Neural progenitor cell (in vitro differentiated cells): ENCODE data around the gene FANCC. TPM values are rescaled to one million over a fixed set of nuclear protein-coding genes. Genes with fewer than 3 reads are reported as not detected.
A peak's percentile ranks its signal among the peaks of the same experiment; 100 is the strongest.
"Not testable (repeated sequence)": the region's sequence is repeated elsewhere in the genome, so short reads cannot be mapped to it uniquely, and the experiment has no call there.

ENCODE experiments used
- DNase-seq: peaks from one replicate; pipeline ENCODE4 v3.0.0-alpha.2; 2016; ENCODE audit warnings: low spot score
- H2AFZ ChIP-seq: fragments of 200-600 bp; sonication (generic); replicated peaks from 2 replicates; pipeline ENCODE4 v1.6.1; 2016; ENCODE audit warnings: antibody characterized with exemption
- H3F3A ChIP-seq: fragments of 200-600 bp; sonication (generic); 2 replicates; pipeline ENCODE4 v1.6.1; 2016; ENCODE audit warnings: antibody characterized with exemption, low read depth
- H3K27ac ChIP-seq: fragments of 200-600 bp; sonication (generic); 2 replicates; pipeline ENCODE4 v1.5.1; 2016; ENCODE audit warnings: mild to moderate bottlenecking
- H3K27me3 ChIP-seq: fragments of 200-600 bp; sonication (generic); 2 replicates; pipeline ENCODE4 v1.6.1; 2016; ENCODE audit warnings: mild to moderate bottlenecking, moderate library complexity
- H3K36me3 ChIP-seq: fragments of 200-600 bp; sonication (generic); 2 replicates; pipeline ENCODE4 v1.5.1; 2016
- H3K4me1 ChIP-seq: fragments of 200-600 bp; sonication (generic); 2 replicates; pipeline ENCODE4 v1.6.1; 2016; ENCODE audit warnings: mixed run types
- H3K4me2 ChIP-seq: fragments of 200-600 bp; sonication (generic); 2 replicates; pipeline ENCODE4 v1.6.1; 2016
- H3K4me3 ChIP-seq: fragments of 200-600 bp; sonication (generic); 2 replicates; pipeline ENCODE4 v1.5.1; 2016
- H3K79me2 ChIP-seq: fragments of 200-600 bp; sonication (generic); 2 replicates; pipeline ENCODE4 v1.6.1; 2016; ENCODE audit warnings: low read depth
- H3K9ac ChIP-seq: fragments of 200-600 bp; sonication (generic); 2 replicates; pipeline ENCODE4 v1.6.1; 2016
- H3K9me3 ChIP-seq: fragments of 200-600 bp; sonication (generic); 2 replicates; pipeline ENCODE4 v1.5.1; 2016; ENCODE audit warnings: low read depth
- H4K20me1 ChIP-seq: fragments of 200-600 bp; sonication (generic); 2 replicates; pipeline ENCODE4 v1.6.1; 2016; ENCODE audit warnings: low read depth
- H3K27ac Mint-ChIP-seq: 3 replicates; pipeline ENCODE4 v1.8.0; 2021; ENCODE audit warnings: mixed read lengths
- H3K27me3 Mint-ChIP-seq: 2 replicates; pipeline ENCODE4 v1.8.0; 2022; ENCODE audit warnings: low read depth, mild to moderate bottlenecking, inconsistent platforms, moderate library complexity, mixed read lengths; ENCODE audit not compliant: insufficient read depth
- H3K36me3 Mint-ChIP-seq: 3 replicates; pipeline ENCODE4 v1.8.0; 2021; ENCODE audit warnings: mixed read lengths
- H3K4me1 Mint-ChIP-seq: 3 replicates; pipeline ENCODE4 v1.8.0; 2021; ENCODE audit warnings: mixed read lengths
- H3K4me3 Mint-ChIP-seq: 3 replicates; pipeline ENCODE4 v1.8.0; 2021; ENCODE audit warnings: mild to moderate bottlenecking, moderate library complexity, mixed read lengths
- H3K9me3 Mint-ChIP-seq: 3 replicates; pipeline ENCODE4 v1.8.0; 2020; ENCODE audit warnings: mixed read lengths
- CTCF ChIP-seq: fragments of 200-600 bp; sonication (generic); IDR thresholded peaks from 2 replicates; pipeline ENCODE4 v1.5.1; 2017; ENCODE audit warnings: antibody characterized with exemption, mild to moderate bottlenecking
- EZH2 ChIP-seq: fragments of 200-600 bp; sonication (generic); IDR thresholded peaks from 2 replicates; pipeline ENCODE4 v1.6.1; 2017; ENCODE audit warnings: antibody characterized with exemption, mild to moderate bottlenecking, moderate library complexity
- EZH2phosphoT487 ChIP-seq: fragments of 200-600 bp; sonication (generic); IDR thresholded peaks from 2 replicates; pipeline ENCODE4 v1.6.1; 2017; ENCODE audit warnings: antibody characterized with exemption
- total RNA-seq: library from RNA; depleted of rRNA; stranded (reverse); fragments of >200 nt; gene quantifications from 2 replicates; pipeline ENCODE4 v1.2.3, GENCODE V29; 2015; ENCODE audit warnings: low replicate concordance

FANCC gene
- total RNA-seq, 1 donor from 2014 or later, result 49.6 TPM

GRCh38 chr9:95270790-95271189 lies 46.7 kb downstream of the FANCC start:
- Histone ChIP-seq H3K9ac (no peak overlapping the region), H3K4me2 (no peak overlapping the region), H4K20me1 (peaks cover 3% of the 10 kb centered on the region), H3K9me3 (peaks cover 6% of the 10 kb centered on the region), H3K4me3 (no peak overlapping the region), H2AFZ (no peak overlapping the region), H3K27me3 (no peaks in the 10 kb centered on the region), H3F3A (no peaks in the 10 kb centered on the region), H3K79me2 (peaks cover 4% of the 10 kb centered on the region), H3K27ac (no peak overlapping the region), H3K4me1 (peaks cover 4% of the 10 kb centered on the region), H3K36me3 (no peaks in the 10 kb centered on the region)
- no peak for TF ChIP-seq EZH2phosphoT487
- TF ChIP-seq CTCF, result no peak
- TF ChIP-seq EZH2, result no peak
- DNase-seq, result no peak
- Mint-ChIP-seq H3K36me3 (peaks cover 7% of the 10 kb centered on the region), H3K9me3 (peaks cover 15% of the 10 kb centered on the region), H3K27ac (no peak overlapping the region), H3K4me1 (peaks cover 17% of the 10 kb centered on the region), H3K27me3 (peaks cover 2% of the 10 kb centered on the region), H3K4me3 (no peak overlapping the region)

DNA sequence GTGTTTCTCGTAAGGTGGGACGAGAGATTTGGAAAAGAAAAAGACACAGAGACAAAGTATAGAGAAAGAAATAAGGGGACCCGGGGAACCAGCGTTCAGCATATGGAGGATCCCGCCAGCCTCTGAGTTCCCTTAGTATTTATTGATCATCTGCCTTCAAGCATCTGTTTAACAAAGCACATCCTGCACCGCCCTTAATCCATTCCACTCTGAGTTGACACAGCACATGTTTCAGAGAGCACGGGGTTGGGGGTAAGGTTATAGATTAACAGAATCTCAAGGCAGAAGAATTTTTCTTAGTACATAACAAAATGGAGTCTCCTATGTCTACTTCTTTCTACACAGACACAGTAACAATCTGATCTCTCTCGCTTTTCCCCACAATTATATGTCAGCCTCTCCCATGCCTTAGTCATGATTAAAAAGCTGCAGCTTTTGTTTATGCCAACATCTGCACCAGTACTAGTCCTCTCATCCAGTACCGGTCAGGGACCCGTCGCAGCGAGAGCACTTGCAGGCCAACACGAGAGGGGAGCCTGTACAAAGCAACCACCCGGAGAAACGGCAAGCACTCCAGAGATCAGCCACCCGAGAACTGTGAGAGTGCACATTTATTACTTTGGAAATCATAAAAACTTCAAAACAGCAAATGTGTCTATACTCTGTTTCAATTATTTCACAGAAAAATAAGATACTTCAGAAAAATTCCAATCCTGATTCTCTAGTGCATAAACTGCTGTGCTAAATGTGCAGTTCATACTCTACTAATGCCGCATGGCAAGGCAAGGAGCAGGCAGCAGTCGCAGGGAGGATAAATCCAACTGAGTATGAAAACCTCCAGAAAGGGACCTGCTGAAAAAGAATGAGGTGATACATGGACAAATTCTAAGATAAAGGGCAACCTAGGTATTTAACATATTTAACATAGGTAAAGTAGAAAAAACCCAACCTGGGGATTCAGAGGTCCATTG lies 47.4 kb downstream of the FANCC start:
- H3K27me3 ChIP-seq, H2AFZ ChIP-seq, H3K36me3 ChIP-seq, H4K20me1 ChIP-seq, H3K4me1 ChIP-seq, H3K9ac ChIP-seq, H3F3A ChIP-seq, H3K4me3 Mint-ChIP-seq, H3K79me2 ChIP-seq, H3K4me3 ChIP-seq, H3K27ac Mint-ChIP-seq, H3K36me3 Mint-ChIP-seq, DNase-seq, H3K9me3 ChIP-seq, H3K4me2 ChIP-seq, H3K27me3 Mint-ChIP-seq: not testable (repeated sequence)
- peaks cover 10% of the 10 kb centered on the region for H3K9me3 Mint-ChIP-seq
- H3K4me1 Mint-ChIP-seq, result peaks cover 23% of the 10 kb centered on the region
- peak overlapping the region; percentile 16 for H3K27ac ChIP-seq

DNA sequence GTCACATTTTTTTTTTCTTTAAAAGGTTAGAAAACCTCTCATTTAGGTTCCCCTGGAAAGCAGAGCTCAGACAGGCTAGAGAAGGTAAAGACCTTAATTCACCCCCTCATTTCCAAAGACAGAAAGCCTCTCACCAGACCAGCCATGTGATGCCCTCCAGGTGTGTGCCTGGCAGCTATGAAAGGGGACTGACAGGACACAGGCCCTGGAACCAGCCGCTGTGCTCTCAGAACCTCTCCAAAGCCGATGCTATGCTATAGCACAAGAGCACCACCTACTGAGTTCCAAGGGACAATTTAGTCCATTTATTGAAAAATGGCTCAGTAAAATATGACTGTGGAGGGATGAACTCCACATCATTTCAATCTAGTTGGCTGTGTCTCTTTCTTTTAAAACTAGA lies 48.8 kb downstream of the FANCC start:
- peak; percentile 28 for DNase-seq

More for the DNA sequence above, 48.8 kb downstream of the FANCC start:
- H3K36me3 Mint-ChIP-seq, result peaks cover 4% of the 10 kb centered on the region
- H3K4me1 ChIP-seq, result peaks cover 20% of the 10 kb centered on the region
- H3K79me2 ChIP-seq, result peaks cover 4% of the 10 kb centered on the region
- H2AFZ ChIP-seq, result no peak overlapping the region
- peaks cover 27% of the 10 kb centered on the region for H3K4me1 Mint-ChIP-seq
- H3K27ac Mint-ChIP-seq, result no peak overlapping the region
- no peaks in the 10 kb centered on the region for H3K27me3 Mint-ChIP-seq
- H3K27ac ChIP-seq, result no peak overlapping the region
- H3K4me3 ChIP-seq, result no peak overlapping the region
- H3K4me3 Mint-ChIP-seq, result no peak overlapping the region
- no peaks in the 10 kb centered on the region for H3K9me3 ChIP-seq
- H3K4me2 ChIP-seq, result no peak overlapping the region
- no peaks in the 10 kb centered on the region for H3K36me3 ChIP-seq
- H3K9me3 Mint-ChIP-seq, result peaks cover 6% of the 10 kb centered on the region
- no peak overlapping the region for H3K9ac ChIP-seq
- TF ChIP-seq EZH2phosphoT487 (no peak), CTCF (peak; percentile 23), EZH2 (no peak)
- H3K27me3 ChIP-seq, result no peaks in the 10 kb centered on the region
- H3F3A ChIP-seq, result no peaks in the 10 kb centered on the region
- peaks cover 11% of the 10 kb centered on the region for H4K20me1 ChIP-seq
